GM13977 (cell line): Measurements from ENCODE around the gene MIEF2.

ENCODE experiments used
- DNase-seq: peaks from one replicate; pipeline ENCODE4 v3.0.0; 2012; ENCODE audit warnings: low spot score
- CTCF ChIP-seq: IDR thresholded peaks from 2 replicates; pipeline ENCODE4 v1.5.1; 2012; ENCODE audit warnings: mild to moderate bottlenecking, control low read depth; ENCODE audit not compliant: insufficient read depth; ENCODE audit errors: extremely low read depth, missing control alignments
- in situ Hi-C: fragments of 300-500 bp; cut with MboI; formaldehyde crosslinking; loops from one replicate; pipeline ENCODE4 v1.12.0; 2022; ENCODE audit warnings: low sequenced_read_pairs, low pct_unique_long_range_greater_than_20kb, mixed read lengths, inconsistent platforms; ENCODE audit not compliant: unreplicated experiment

MIEF2 gene

GRCh38 chr17:18245038-18245776, 15.3 kb upstream of the MIEF2 start:
- no peak for TF ChIP-seq CTCF
- DNase-seq = no peak
- in situ Hi-C loops = no loop called here

- in situ Hi-C loops = no loop called here
- TF ChIP-seq CTCF = no peak
- DNase-seq = no peak
Observed at GRCh38 chr17:18246109-18246725, 14.2 kb upstream of the MIEF2 start.

- TF ChIP-seq CTCF = no peak
Observed at GRCh38 chr17:18246880-18247612, 13.4 kb upstream of the MIEF2 start.

GRCh38 chr17:18247613-18248001, 12.9 kb upstream of the MIEF2 start:
- in situ Hi-C loops = no loop called here
- no peak for TF ChIP-seq CTCF
- DNase-seq = no peak

More at GRCh38 chr17:18246880-18247612, 13.4 kb upstream of the MIEF2 start:
- peak; percentile 67 for DNase-seq
- in situ Hi-C loops = no loop called here

GRCh38 chr17:18248300-18248731, 12.1 kb upstream of the MIEF2 start:
- TF ChIP-seq CTCF = peak; percentile 74
- peak; percentile 95 for DNase-seq
- in situ Hi-C loops = no loop called here

GRCh38 chr17:18248811-18249210, 11.7 kb upstream of the MIEF2 start:
- DNase-seq = no peak
- in situ Hi-C loops = no loop called here
- TF ChIP-seq CTCF = no peak
